AML-193 (cell line): ENCODE data around the gene NHSL1.

ENCODE experiments used
- DNase-seq, 2 experiments: peaks; one replicate each; lab custom pipeline; 2025; lab: John Stamatoyannopoulos, UW

NHSL1 gene

DNA sequence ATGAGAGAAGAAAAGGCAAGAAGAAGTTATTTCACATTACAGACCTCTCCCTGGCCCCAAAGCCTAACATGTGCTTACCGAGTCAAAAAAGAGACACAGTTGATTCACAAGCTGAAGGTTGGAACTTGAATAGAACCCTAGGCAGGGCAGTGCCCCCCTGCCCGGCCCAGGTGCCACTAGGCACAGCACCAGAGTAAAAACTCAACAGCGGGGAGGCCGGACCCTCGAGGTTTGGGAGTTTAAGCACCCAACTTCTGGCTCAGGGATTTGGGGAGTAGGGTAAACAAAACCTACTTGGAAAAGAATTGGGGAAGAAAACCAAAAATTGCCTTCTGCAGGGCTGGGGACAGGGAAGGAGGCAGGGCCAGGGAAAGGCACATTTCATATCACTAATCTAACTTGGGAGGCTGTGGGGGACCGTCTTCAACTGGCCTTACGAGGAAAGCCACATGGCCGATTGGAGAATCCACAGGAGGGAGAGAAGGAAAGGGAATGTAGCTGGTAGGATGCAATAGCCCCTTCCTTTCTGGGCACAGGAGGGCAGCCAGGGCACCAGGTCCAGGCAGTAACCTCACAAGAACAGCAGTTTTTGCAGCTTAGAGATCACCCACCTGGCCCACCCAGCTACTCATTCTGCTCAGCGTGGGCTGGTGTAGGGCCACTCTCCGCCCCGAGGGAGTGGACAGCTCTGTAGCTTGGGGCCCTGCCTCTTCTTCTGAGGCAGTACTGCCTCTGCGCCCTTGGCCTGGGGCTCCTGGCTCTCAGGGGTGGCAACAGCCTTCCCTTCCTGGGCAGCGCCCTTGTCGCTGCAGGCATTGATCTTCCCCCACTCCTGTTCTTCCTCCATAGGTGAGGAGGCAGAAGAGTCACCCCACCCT lies 97.1 kb downstream of the NHSL1 start:
- DNase-seq = no peak

DNA sequence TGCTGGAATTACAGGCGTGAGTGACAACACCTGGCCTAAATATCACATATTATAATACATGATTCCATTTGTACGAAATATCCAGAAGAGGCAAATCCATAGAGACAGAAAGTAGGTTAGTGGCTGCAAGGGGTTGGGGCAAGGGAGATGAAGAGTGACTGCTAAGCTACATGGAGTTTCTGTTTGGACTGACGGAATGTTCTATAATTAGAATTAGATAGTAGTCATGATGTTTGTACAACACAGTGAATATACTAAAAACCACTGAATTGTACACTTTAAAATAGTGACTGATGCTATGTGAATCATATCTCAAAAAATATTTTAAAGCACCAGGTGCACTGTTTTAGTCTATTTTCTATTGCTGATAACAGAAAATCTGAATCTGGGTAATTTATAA lies 99.0 kb downstream of the NHSL1 start:
- DNase-seq = no peak

DNA sequence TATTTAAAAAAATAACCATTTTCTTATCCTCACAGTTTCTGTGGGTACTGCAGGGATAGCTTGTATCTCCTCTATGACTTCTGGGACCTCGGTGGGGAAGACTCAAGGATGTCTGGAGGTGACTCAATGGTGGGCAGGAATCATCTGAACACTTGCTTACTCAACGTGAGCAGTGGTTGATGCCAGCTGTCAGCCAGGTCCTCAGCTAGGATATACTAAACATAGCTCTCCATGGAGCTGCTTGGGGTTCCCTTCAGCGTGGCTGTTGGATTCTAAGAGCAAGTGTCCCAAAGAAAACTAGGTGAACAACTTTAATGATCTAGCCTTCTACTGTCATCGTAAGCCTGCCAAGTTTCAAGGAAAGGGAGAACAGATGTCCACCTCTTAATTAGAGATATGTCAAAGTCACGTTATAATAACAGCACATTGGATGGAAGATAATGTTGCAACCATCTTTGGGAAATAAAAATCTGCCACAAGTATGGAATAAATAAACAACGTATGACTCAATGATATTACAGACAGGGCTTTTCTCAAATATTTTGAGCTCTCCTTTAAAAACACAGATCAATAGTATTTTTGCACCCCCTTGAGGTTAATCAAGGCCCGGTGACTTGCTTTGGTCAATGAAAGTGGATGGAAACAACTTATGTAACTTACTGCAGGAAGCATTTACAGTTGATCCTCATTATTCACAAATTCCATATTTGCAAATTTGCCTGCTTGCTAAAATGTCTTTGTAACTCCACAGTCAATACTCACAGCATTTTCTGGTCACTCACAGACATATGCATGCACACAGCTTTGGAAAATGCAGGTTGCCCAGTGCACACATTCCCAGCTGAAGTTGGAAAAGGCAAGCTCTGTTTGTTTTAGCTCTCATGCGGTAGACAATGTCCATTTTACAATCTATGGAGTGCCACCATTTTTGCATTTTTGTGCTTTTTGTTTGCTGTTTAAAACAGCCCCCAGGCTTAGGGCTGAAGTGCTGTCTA lies 101.9 kb downstream of the NHSL1 start:
- DNase-seq = no peak

DNA sequence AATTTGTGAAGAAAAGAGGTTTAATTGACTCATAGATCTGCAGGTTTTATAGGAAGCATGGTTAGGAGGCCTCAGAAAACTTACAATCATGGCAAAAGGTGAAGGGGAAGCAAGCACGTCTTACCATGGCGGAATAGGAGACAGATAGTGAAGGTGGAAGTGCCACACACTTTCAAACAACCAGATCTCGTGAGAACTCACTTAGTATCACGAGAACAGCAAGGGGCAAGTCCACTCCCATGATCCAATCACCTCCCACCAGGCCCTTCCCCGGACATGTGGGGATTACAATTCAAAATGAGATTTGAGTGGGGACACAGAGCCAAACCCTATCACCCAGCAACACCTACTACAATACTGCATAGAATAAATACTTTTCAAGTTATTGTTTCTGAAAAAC lies 102.6 kb downstream of the NHSL1 start:
- DNase-seq = no peak

DNA sequence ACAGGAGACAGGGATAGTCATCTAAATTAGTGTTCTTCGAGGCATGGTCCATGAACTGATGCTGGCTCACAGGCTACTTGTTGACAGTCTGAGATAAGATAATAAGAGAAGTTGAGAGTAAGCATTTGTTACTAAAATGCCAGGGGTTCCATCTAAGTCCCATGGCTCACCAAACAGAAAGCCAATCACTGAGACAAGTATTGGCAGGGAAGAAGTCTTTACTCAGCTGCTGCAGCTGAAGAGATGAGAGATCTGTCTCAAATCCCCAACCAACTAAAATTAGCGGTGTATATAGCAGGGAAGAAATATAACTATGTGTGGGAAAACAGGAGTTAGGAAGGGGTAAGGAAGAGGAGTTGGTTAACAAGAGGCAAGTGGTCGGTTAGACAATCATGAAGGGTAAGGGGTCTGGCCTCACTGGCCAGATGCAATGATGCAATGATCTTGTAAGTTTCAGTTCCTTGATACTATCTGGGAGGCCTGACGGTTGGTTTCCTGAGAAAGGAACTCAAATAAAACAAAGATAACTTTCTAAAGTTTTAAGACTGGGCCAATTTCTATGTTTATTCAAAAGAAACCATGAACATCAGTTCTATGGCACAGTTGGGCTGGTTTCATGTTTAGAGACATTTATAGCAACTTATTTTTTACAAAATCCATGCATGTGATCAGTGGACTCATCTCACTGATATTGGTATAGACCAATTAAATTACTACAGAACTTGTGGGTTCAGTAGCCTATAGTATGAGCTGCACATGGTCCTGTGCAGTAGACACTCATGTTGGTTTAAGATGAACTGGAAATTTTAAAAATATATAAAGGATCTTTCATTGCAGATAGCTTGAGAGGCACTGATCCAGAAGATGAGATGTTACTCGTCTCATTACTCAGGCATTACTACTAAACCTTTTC lies 105.2 kb downstream of the NHSL1 start:
- DNase-seq = no peak

DNA sequence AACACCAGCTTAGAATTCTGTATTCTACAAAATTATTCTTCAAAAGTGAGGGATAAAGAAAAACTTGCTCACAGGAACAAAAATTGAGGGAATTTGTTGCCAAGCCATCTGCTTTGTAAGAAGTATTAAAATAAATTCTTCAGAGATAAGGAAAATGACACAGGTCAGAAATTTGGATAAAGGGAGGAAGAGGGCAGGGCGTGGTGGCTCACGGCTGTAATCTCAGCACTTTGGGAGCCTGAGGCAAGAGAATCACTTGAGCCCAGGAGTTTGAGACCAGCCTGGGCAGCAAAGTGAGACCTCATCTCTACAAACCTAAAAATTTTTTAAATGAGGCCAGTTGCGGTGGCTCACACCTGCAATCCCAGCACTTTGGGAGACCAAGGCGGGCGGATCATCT lies 109.7 kb downstream of the NHSL1 start:
- no peak for DNase-seq

DNA sequence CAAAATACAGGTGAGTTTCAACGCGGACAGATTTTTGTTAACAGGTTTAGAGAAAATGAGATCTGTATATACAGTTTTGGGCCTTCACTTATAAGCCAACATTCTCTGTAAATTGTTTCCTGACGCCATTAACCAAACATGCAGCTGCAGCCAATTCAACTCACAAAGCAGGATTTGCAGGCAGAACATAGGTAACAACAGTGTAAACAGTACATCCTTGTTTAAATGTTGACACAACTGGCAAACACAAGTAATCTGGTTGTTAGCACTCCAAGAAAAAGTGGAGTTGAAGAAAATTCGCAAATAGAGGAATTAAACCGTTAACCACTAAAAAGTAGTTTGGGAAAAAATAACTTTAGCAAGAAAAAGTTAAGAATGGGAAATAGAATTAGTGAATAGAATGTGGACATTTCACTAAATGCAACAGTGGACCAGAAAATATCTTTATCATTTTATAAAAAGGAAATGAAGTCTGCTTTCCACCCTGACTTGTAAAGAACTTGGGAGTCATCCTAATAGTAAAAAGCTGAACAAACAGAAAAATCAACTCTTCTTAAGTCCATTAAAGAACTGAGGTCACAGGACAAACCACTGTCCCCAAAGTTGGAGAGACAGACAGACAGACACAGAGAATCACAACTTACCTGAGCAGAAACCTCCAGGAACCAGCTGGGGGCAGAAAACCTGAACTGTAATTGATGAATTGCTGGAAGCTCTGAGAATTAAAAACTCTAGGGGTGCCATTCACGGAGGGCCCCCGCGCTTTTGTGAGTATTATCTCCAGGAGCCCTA lies 111.5 kb downstream of the NHSL1 start:
- no peak for DNase-seq

DNA sequence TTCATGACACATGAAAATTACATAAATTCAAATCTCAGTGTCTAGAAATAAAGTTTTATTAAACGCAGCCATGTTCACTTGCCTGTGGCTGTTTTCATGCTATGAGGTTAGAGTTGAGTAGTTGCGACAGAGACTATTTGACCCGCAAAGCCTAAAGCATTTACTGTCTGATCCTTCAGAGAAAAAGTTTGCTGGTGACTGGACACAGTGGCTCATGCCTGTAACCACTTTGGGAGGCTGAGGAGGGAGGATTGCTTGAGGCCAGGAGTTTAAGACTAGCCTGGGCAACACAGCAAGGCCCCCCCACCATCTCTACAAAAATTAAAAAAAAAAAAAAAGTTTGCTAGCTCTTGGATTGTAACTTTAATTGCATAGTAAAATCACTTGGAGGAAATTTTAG lies 112.4 kb downstream of the NHSL1 start:
- no peak for DNase-seq

DNA sequence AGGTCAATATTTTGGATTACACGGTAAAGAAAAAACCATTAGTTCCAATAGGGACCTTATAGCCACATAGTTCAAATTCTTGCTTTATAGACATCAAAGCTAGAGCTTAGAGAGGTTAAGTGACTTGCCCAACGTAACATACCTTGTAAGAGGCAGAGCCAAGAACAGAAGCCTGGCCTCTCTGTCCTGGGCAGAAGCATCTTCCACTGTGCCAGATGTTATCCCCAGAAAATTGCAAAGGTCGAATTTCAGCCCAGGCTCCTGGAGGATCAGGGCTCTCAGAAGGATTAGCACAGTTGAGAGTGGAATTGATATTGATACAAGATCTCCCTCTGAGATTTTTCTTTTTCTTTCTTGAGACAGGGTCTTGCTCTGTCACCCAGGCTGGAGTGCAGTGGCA lies 115.5 kb downstream of the NHSL1 start:
- DNase-seq = no peak

DNA sequence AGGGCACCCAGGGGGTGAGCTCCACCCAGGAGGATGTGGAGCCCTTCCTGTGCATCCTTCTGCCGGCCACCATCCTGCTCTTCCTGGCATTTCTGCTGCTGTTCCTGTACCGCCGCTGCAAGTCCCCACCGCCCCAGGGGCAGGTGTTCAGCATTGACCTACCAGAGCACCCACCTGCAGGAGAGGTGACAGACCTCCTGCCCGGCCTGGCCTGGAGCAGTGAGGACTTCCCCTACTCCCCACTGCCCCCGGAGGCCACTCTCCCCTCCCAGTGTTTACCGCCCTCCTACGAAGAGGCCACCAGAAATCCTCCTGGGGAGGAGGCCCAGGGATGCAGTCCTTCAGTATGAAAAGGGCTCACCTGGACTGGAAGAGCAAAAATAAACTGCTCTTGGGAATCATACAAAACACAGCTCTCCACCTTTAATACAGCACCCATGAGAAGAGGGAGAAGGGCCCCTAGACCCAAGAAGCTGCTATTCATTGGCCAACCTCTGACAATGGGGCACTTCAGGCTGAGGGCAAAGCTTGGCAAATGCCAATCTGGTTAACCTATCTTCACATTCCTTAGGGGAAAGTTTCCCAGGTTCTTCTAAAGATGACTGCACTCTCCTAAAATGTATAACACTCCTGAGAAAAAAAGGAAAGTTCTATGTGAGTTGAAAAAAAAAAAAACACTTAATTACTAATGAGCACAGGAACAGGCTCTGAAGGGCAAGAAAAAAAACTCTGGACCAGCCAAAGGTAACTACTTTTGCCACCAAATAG lies 116.6 kb downstream of the NHSL1 start:
- no peak for DNase-seq

DNA sequence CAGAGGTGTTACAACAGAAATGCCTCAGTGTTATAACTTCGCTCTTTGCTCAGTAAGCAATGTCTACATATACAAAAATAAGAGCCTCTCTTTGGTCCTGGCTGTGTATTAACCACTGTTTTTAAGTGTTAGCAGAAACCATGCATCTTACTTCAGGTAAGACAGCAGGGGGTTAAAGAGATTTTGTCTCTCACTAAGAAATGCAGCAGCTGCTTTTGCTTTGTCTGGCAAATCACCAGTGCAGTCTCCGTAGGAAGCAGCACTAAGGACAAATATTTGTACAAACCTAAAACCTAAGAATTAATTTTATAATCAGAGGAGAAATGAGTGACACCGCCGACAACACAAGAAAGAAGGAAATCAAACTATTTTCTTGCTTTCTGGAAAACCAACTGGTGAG lies 120.8 kb downstream of the NHSL1 start:
- DNase-seq = no peak

DNA sequence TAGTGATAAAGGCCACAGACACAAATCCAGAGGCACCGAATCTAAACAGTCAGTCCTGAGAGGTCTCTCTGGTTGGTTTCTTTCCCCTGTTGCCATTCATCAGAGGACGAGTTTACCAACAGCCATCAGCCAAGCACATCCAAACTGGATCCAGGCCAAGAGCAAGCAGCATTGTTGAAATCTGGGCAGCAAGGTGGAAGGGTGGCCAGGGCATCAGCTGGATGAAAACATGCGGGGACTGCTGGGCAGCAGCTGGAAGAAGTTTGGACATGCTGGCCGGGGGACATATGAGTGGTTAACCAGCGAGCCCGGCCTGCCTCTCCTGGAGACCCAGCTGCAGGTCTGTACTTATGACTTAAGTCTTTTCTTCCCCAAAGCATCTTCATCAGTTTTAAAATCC lies 121.5 kb downstream of the NHSL1 start, which contains the start of gene SMIM28:
SMIM28 (plus strand) TSS at position 62 of the 400 bp plus-strand sequence; CDS start at position 230, 168 bp downstream.
- DNase-seq = no peak

DNA sequence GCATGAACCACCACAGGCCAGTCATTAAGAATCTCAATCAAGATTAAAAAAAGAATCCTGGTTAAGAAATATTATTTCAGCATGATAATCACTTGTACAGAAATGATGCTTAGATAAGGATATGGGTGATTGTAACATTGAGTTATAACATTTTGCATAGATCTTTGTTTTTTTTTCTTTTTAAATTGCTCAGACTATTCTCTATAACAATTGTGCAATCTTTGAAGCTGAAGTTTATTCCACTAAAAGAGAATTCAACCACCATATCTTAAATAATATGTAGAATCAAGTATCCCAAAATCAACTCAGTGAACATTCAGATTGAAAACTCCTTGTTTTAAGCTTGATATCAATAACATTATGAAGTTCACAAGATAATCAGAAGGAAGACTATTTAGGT lies 122.3 kb downstream of the NHSL1 start:
- DNase-seq = no peak

DNA sequence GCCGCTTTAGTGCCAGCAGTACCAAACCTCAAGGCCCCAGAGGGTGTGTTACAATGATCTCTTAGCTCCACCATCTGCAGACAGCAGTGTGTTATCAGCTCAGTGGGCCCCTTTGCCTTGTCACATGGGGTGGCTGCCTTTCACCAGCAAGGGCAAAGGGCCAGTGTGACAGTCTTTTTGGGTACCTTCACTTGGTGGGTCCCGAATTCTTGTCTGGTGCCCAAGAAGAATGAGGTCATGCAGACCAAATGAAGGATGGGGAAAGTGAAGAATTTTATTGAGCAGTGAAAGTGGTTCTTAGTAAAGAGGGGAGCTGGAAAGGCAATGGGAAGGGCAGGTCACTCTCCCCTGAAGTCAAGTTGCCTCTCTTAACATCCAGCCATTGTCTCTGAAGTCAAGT lies 124.5 kb downstream of the NHSL1 start:
- no peak for DNase-seq

DNA sequence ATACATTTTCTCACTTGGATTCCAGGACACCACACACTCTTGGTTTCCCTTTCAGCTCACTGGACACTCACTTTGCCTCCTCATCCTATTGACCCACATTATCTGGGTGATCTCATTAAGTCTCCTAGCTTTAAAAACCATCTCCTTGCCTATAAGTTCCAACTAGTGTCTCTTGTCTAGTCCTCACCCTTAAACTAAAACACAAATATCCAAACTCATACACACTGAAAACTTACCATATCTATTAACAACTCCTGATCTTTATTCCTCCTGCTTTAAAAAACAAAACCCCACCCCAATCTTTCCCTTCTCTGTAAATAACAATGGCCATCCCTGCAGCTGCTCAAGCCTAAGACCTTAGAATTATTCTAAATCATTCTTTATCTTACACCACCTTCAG lies 125.1 kb downstream of the NHSL1 start:
- DNase-seq = no peak

DNA sequence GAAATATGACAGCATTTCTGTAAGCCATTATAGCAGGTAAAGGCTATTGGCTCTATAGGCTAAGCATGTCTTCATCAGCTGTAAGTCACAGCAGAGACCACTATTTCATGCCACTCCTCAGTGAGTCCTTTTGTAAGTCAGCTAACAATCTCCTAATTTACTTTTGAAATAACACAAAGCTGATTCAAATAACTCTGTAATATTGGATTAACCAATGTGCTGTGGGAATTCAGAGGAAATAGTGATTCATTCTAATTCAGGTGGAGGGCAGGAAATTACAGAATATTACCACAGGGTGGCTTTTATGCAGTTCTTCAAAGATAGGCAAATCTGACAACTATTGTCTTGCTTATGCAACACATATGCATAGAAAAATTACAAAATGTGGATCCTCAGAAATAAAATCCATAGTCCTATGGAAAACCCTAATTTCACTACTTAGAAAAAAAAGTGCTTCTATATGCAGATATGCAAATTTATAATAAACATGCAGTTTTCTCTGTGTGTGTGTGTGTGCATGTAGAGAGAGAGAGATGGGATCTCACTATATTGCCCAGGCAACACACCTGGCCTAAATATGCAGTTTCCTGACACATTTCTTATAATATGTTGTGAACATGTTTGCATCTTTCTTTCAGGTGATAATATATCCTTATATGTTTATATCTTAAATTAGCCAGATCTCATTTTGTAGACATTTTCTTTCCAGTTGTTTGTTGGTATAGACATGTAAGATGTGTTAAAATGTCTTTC lies 126.4 kb downstream of the NHSL1 start:
- peak; percentile 56 to 64 for DNase-seq
